Embryonic facial prominence (tissue), 1 donor: ENCODE measurements around the gene PRR14.
"Not testable (repeated sequence)": the region's sequence is repeated elsewhere in the genome, so short reads cannot be mapped to it uniquely, and the experiment has no call there.

ENCODE experiments used
- DNase-seq: peaks from one replicate; pipeline ENCODE4 v3.0.0-alpha.2; 2016; ENCODE audit errors: extremely low spot score

PRR14 gene

DNA sequence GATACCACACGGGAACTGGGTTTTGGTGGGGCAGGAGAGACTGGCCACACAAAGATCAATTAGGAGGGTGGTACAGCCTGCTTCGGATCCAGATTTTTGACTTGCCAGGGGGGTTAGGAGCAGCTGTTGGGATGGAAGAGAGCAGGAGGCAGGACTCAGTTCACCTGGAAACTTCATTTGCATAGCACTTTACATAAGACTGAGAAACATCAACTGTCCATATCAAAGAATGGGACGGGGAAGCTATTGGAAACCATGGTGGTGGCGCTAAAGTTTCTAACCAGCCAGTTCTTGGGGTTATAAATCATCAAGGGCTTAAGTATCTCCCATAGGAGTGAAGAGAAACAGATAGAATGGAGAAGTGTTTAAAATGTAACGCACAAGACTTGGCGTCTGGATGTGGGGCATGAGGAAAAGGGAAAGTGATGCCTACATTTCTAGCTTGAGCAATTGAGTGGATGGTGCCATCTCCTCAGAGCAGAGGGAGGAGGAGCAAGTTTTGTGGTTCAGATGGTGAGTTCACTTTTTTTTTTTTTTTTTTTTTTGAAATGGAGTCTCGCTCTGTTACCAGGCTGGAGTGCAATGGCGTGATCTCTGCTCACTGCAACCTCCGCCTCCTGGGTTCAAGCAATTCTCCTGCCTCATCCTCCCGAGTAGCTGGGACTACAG is 41.8 kb downstream of the PRR14 start:
- no peak for DNase-seq

DNA sequence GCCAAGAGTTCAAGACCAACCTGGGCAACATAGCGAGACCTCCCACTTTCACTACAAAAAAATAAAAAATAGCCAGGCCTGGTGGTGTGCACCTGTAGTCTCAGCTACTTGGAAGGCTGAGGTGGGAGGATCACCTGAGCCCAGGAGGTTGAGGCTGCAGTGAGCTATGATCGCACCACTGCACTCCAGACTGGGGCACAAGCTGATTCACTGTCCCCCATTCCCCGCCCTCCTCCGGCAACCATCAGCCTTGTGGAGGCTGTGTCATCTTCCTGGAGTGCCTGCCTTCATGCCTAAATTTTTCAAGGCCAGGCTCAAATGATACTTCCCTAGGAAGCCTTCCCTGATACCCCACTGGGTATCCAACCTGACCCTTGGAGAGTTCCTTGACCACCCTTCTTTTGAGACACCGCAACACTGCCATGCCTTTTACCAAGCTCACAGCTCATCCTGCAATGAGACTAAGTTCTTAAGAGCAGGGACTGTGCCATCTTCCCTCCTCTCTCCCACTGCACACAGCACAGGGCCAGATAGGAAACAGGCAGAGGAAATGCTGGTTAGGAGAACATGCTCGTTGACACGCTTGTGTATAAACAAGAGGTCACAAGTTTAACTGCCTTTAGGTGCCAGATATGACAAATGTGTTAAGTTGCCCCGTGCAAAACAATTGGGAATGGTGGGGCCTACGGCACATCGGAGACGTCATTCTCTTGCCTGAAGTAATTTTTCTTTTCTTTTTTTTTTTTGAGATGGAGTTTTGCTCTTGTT is 44.4 kb downstream of the PRR14 start:
- no peak for DNase-seq

DNA sequence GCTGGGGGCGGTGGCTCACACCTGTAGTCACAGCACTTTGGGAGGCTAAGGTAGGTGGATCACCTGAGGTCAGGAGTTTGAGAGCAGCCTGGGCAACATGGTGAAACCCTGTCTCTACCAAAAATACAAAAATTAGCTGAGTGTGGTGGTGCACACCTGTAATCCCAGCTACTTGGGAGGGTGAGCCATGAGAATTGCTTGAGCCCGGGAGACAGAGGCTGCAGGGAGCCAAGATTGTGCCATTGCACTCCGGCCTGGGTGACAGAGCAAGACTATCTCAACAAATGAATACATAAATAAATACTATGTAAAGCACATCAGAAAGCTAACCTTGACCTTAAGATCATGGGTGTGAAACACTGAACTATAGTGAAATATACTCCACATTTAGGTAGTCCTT is 45.9 kb downstream of the PRR14 start:
- not testable (repeated sequence) for DNase-seq

DNA sequence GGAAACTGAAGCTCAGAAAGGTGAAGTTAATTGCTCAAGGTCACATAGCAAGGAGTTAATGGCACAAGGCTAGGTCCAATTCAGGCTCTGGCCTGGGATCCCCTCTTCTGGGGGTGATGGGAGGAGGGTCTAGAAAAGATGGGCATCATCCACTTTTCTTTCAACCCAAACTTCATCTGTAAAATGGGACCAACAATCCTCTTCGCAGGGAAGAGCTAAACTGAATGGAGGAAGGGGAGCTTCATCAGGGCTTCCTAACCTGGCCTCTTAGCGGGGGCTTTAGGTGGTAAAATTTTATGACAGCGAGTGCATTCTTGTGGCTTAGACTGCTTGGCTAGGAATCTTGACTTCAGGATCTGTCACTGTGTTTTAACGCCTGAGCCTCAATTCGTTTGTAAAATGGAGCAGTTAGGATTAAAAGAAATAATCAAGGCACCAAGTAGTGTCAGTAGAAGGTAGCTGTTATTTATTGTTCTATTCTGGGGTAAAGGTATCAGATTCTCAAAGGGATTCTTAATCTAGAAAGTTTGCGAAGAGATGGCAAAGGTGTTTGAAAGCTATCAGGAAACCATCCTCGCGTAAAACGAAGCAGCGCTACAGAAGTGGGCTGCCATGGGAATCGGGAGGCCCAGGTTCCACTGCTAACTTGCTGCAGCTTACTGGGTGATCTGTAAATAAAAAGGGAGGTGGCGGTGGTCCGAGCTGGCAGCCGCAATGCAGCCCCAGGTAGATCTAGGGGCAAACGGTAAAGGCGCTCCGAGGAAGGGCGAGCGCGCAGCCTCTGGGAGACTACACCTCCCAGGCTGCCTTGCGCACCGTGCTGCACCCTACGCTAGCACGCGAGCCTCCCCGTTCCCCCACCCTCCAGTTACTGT is 46.7 kb downstream of the PRR14 start:
- peak; percentile 95 for DNase-seq

DNA sequence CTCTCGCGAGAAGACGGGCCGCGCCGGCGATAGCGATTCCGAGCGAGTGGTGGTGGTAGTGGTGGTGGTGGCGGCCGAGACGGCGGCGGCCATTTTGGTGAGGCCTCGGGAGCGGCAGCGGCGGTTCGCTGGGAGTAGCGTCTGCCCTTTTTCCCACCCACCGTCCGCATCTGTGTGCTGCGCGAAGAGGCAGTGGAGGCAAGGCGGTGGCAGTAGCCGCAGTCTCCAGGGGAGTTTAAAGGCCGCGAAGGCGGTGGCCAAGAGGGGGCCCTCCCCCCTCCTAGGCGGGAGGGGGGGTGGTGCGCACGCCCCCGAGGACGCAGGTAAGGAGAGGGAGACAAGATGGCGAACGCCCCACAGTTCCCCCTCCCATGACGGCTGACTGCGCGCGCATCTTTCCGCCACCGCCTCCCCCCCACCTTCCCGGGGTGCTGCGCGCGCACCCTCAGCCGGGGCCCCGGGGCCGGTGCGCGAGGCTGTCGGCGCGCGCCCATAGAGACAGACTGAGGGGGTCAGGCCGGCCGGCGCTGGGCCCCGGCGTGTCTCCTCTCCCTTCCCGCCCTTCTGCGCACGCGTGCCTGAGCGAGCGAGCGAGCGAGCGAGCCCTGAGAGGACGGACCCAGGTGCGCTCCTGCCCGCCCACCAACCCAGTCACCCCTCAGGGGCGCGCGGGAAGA is 47.5 kb downstream of the PRR14 start:
- DNase-seq, result peak; percentile 90

DNA sequence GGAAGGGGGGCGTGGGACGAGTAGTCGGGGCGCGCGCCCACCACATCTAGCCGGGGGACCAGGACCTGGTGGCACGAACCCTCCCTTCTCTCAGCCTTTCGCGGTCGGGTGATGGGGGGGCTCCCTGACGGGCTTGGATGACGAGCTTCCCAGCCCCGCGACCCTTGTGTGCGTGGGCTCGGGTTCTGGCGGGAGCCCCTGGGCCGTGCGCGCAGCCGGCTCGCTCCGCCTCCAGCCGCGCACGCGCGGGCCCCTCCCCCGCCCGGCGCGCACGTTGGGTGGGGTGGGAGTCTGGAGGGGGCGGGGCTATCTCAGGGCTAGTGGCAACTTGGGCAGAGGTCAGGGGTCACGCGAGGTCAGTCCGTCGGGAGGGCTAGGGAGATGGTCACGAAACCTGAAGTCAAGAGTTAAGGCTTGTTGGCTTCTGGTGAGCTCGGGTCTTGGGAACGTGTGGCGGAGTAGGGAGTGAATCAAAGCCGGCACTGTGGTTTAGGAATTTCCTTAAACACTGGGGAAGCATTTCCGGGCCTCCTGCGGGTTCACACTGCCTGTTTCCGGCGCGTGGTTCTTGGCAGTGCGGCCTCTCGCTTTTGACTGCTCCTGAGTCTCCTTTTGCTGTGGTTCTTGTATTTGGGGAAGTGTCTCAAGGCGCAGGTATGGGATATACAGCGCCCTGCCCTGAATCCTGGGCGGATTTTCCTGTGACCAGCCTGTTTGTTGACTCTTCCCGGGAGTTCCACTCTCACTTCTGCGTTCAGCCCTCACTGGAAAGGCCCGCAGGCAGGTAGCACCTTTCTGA is 48.3 kb downstream of the PRR14 start, which contains the start of gene SRCAP:
TSS of gene SRCAP (plus strand) at position 356 of the 799 bp plus-strand sequence. CDS start 1,654 bp downstream, outside the sequence.
- peak; percentile 52 for DNase-seq

DNA sequence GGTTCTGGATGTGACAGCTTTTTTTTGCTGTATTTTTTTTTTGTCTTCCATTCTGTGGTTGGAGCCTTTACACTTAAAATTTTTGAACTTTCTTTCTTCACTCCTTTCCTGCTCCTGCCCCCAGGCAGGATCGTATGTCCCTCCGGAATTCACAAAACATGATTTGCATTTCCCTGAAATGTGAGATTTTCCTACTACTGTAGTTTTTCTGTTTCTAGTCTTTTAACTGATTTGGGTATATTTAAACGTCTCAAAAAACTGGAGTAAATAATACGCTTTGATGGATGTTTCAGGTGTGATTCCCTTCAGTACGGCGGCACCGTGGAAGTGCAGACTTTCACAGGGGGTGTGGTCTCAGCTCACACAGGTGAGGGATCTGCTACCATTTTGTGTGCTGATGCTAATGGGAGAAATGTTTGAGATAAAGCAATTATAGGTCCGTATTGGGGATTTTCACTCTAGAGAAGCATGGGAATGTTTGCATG is 48.9 kb downstream of the PRR14 start:
- no peak for DNase-seq

DNA sequence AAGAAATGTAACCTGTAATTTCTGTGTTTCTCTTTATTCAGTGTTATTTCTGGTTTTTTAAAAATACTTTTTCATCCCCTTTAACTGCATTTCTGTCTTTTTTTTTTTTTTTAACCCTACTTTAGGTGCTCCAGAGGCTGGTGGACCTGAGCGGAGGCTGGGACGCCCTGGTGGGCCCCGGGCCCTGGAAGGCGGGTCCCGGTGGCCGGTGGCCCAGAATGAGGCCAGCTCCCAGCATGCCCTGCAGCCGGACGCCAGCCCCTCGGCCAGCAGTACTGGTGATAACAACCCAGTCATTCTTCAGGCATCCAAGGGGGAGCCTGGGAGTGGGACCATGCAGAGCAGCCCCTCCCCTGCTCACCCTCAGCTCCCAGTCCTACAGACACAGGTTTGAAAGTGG is 49.7 kb downstream of the PRR14 start:
- no peak for DNase-seq

DNA sequence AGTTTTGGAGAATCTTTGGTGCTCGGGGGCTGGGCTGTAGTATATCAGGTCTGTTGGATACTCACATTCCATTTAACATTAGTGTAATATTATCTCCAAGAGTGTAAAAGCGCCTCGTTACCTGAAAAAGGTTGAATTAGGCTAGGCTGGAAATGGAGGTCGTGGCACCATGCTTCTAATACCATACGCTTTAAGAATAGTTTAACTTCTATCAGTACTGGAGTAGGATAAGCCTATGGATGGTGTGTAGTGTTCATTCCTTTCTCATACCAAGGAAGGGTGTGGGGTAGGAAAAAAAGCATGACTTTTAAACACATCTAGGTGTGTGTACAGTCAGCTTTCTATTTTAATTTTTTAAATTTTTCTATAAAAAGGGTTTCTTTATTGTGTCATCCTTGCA is 50.2 kb downstream of the PRR14 start:
- DNase-seq, result no peak

DNA sequence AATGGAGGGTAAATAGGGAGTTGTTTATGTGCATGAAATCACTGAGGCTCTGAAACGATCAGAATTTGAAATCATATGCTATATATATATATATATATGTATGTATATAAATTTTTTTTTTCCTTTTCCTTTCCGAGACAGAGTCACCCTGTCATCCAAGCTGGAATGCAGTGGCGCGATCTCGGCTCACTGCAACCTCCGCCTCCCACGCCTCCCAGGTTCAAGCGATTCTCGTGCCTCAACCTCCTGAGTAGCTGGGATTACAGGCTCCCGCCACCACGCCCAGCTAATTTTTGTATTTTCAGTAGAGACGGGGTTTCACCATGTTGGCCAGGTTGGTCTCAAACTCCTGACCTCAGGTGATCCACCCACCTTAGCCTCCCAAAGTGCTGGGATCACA is 52.3 kb downstream of the PRR14 start:
- not testable (repeated sequence) for DNase-seq

DNA sequence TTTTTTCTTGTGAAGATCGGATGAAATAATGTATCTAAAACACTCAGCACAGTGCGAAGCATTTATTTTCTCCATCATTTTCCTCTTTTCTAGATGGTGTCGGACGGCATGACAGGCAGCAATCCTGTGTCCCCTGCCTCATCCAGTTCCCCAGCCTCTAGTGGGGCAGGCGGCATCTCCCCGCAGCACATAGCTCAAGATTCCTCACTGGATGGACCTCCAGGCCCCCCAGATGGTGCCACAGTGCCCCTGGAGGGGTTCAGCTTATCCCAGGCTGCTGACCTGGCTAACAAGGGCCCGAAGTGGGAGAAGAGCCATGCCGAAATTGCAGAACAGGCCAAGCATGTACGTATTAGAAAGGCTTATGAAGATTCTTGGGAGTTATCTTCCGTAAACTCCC is 53.2 kb downstream of the PRR14 start:
- DNase-seq, result no peak
